Hepatocyte (in vitro differentiated cells): Measurements from ENCODE around the gene GATA2. TPM values are rescaled to one million over a fixed set of nuclear protein-coding genes. Genes with fewer than 3 reads are reported as not detected.

Experiments used
- DNase-seq: peaks from one replicate; pipeline ENCODE4 v3.0.0-alpha.2; 2016; ENCODE audit warnings: low spot score
- H2AFZ ChIP-seq: fragments of 200-600 bp; sonication (generic); 2 replicates; pipeline ENCODE4 v1.6.0; 2016; ENCODE audit warnings: antibody characterized with exemption, mild to moderate bottlenecking
- H3K27ac ChIP-seq: fragments of 200-600 bp; sonication (generic); 2 replicates; pipeline ENCODE4 v1.5.1; 2016; ENCODE audit warnings: mild to moderate bottlenecking
- H3K27me3 ChIP-seq: fragments of 200-600 bp; sonication (generic); 2 replicates; pipeline ENCODE4 v1.6.1; 2016
- H3K36me3 ChIP-seq: fragments of 200-600 bp; sonication (generic); replicated peaks from 2 replicates; pipeline ENCODE4 v1.5.1; 2016; ENCODE audit warnings: low read depth; ENCODE audit not compliant: insufficient read depth
- H3K4me1 ChIP-seq: fragments of 200-600 bp; sonication (generic); 2 replicates; pipeline ENCODE4 v1.5.1; 2016; ENCODE audit warnings: mild to moderate bottlenecking, moderate library complexity; ENCODE audit not compliant: insufficient read depth
- H3K4me2 ChIP-seq: fragments of 200-600 bp; sonication (generic); 2 replicates; pipeline ENCODE4 v1.6.0; 2016
- H3K4me3 ChIP-seq: fragments of 200-600 bp; sonication (generic); 2 replicates; pipeline ENCODE4 v1.5.1; 2016; ENCODE audit warnings: mild to moderate bottlenecking
- H3K79me2 ChIP-seq: fragments of 200-600 bp; sonication (generic); 2 replicates; pipeline ENCODE4 v1.6.0; 2017; ENCODE audit warnings: mild to moderate bottlenecking
- H3K9me2 ChIP-seq: fragments of 200-600 bp; sonication (generic); replicated peaks from 2 replicates; pipeline ENCODE4 v1.6.0; 2017; ENCODE audit warnings: mild to moderate bottlenecking; ENCODE audit not compliant: insufficient read depth
- H3K9me3 ChIP-seq: fragments of 200-600 bp; sonication (generic); 2 replicates; pipeline ENCODE4 v1.5.1; 2016; ENCODE audit warnings: low read depth, mild to moderate bottlenecking
- H4K20me1 ChIP-seq: fragments of 200-600 bp; sonication (generic); 2 replicates; pipeline ENCODE4 v1.6.0; 2016; ENCODE audit warnings: mild to moderate bottlenecking; ENCODE audit not compliant: insufficient read depth, poor library complexity, severe bottlenecking
- CTCF ChIP-seq: fragments of 200-600 bp; sonication (generic); IDR thresholded peaks from 2 replicates; pipeline ENCODE4 v1.5.1; 2016; ENCODE audit warnings: antibody characterized with exemption, mild to moderate bottlenecking; ENCODE audit not compliant: poor library complexity
- EZH2 ChIP-seq: fragments of 200-600 bp; sonication (generic); IDR thresholded peaks from 2 replicates; pipeline ENCODE4 v1.6.1; 2016; ENCODE audit warnings: antibody characterized with exemption, mild to moderate bottlenecking, borderline replicate concordance
- EZH2phosphoT487 ChIP-seq: fragments of 200-600 bp; sonication (generic); IDR thresholded peaks from one replicate; pipeline ENCODE4 v1.6.1; 2018; ENCODE audit warnings: antibody characterized with exemption, mild to moderate bottlenecking, low read depth, moderate library complexity; ENCODE audit not compliant: unreplicated experiment, severe bottlenecking
- WGBS: methylation state at CpG from one replicate; pipeline ENCODE4 v1.1.6; 2016; ENCODE audit warnings: low lambda C conversion rate; ENCODE audit errors: missing lambda C conversion rate; 5-methylcytosine and 5-hydroxymethylcytosine counted together
- polyA plus RNA-seq: library from polyadenylated mRNA; unstranded; fragments of >200 nt; fragmentation: Nextera tagmentation; extraction: Ambion mirVana; gene quantifications from 2 replicates; pipeline ENCODE4 v1.2.1, GENCODE V29; 2016
- total RNA-seq: library from RNA; depleted of rRNA; stranded (reverse); fragments of >200 nt; gene quantifications from 2 replicates; pipeline ENCODE4 v1.2.3, GENCODE V29; 2014

GATA2 gene
- total and polyA plus RNA-seq, 2 experiments from 2014 or later, result 2.4 to 2.6 TPM

- Histone ChIP-seq H3K9me3 (no peaks in the 10 kb centered on the region), H3K4me3 (no peak overlapping the region), H3K4me1 (no peaks in the 10 kb centered on the region), H4K20me1 (no peaks in the 10 kb centered on the region), H3K27me3 (peaks cover 24% of the 10 kb centered on the region), H3K27ac (no peak overlapping the region), H3K36me3 (no peaks in the 10 kb centered on the region), H3K9me2 (no peaks in the 10 kb centered on the region), H3K4me2 (no peak overlapping the region), H2AFZ (no peak overlapping the region), H3K79me2 (no peaks in the 10 kb centered on the region)
- WGBS, result 96% methylated on average over 19 of the region's 20 CpGs
- TF ChIP-seq EZH2phosphoT487, result no peak
- TF ChIP-seq EZH2, result no peak
- no peak for TF ChIP-seq CTCF
- DNase-seq, result no peak
These were observed 30.1 kb downstream of the GATA2 start for GRCh38 chr3:128462931-128463330.

DNA sequence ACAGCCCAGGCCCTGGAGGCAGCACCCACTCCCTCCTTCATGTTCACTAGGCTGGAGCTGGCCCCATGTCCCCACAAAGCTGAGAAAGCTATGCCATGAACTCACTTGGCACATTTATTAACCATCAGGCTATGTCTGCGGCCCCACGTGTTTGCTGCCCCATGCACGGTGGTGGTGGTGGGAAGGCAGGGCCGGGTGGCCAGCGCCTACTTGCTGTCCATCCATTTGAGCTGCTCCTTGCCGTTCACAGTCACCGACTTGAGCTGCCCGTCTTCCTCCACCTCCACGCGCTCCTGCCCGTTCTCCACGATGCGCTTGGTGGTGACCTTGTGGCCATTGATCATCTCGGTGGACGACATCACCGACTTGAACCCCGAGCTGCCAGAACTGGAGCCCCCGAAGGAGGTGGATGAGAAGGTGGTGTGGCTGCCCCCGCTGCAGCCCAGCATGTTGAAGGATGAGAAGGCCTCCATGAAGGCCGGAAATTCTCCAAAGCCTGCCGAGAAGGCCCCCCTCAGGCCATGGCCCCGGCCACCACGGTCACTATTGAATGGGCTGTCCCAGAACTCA lies 30.6 kb downstream of the GATA2 start:
- no peaks in the 10 kb centered on the region for H3K36me3 ChIP-seq
- H3K4me3 ChIP-seq, result no peak overlapping the region
- no peak overlapping the region for H3K4me2 ChIP-seq
- H3K79me2 ChIP-seq, result no peaks in the 10 kb centered on the region
- no peaks in the 10 kb centered on the region for H4K20me1 ChIP-seq
- H3K4me1 ChIP-seq, result no peaks in the 10 kb centered on the region
- TF ChIP-seq CTCF (no peak), EZH2 (no peak), EZH2phosphoT487 (no peak)
- no peak overlapping the region for H3K27ac ChIP-seq
- no peak for DNase-seq
- no peak overlapping the region for H2AFZ ChIP-seq
- 96% methylated on average over 23 of the region's 23 CpGs for WGBS
- H3K27me3 ChIP-seq, result peaks cover 24% of the 10 kb centered on the region
- no peaks in the 10 kb centered on the region for H3K9me3 ChIP-seq
- no peaks in the 10 kb centered on the region for H3K9me2 ChIP-seq

- no peaks in the 10 kb centered on the region for H3K9me3 ChIP-seq
- H3K27ac ChIP-seq, result no peak overlapping the region
- H3K9me2 ChIP-seq, result no peaks in the 10 kb centered on the region
- DNase-seq, result no peak
- 86% methylated on average over 12 of the region's 12 CpGs for WGBS
- H3K4me2 ChIP-seq, result no peak overlapping the region
- H4K20me1 ChIP-seq, result no peaks in the 10 kb centered on the region
- H3K27me3 ChIP-seq, result peaks cover 23% of the 10 kb centered on the region
- no peak overlapping the region for H3K4me3 ChIP-seq
- TF ChIP-seq CTCF (no peak), EZH2phosphoT487 (no peak), EZH2 (no peak)
- no peaks in the 10 kb centered on the region for H3K36me3 ChIP-seq
- H3K4me1 ChIP-seq, result no peaks in the 10 kb centered on the region
- no peak overlapping the region for H2AFZ ChIP-seq
- H3K79me2 ChIP-seq, result no peaks in the 10 kb centered on the region
These were observed 31.3 kb downstream of the GATA2 start for GRCh38 chr3:128461731-128462130.
